Activated naive CD4-positive, alpha-beta T cell treated with anti-CD3 and anti-CD28 coated beads, Interleukin-2, amount 50 U/mL, for 24 hours (primary cell): ENCODE data around the gene DCTN2.
A peak's percentile ranks its signal among the peaks of the same experiment; 100 is the strongest.
"Not testable (repeated sequence)": the region's sequence is repeated elsewhere in the genome, so short reads cannot be mapped to it uniquely, and the experiment has no call there.

Source experiments
- H3K27ac Mint-ChIP-seq: one replicate; pipeline ENCODE4 v1.8.0; 2021; ENCODE audit warnings: mild to moderate bottlenecking, mixed read lengths
- H3K27me3 Mint-ChIP-seq: one replicate; pipeline ENCODE4 v1.8.0; 2021; ENCODE audit warnings: mixed read lengths
- H3K36me3 Mint-ChIP-seq: one replicate; pipeline ENCODE4 v1.8.0; 2021; ENCODE audit warnings: mixed read lengths
- H3K4me1 Mint-ChIP-seq: one replicate; pipeline ENCODE4 v1.8.0; 2021; ENCODE audit warnings: mixed read lengths
- H3K4me3 Mint-ChIP-seq: one replicate; pipeline ENCODE4 v1.8.0; 2021; ENCODE audit warnings: mild to moderate bottlenecking, mixed read lengths
- H3K9me3 Mint-ChIP-seq: one replicate; pipeline ENCODE4 v1.8.0; 2021; ENCODE audit warnings: mixed read lengths

DCTN2 gene

DNA sequence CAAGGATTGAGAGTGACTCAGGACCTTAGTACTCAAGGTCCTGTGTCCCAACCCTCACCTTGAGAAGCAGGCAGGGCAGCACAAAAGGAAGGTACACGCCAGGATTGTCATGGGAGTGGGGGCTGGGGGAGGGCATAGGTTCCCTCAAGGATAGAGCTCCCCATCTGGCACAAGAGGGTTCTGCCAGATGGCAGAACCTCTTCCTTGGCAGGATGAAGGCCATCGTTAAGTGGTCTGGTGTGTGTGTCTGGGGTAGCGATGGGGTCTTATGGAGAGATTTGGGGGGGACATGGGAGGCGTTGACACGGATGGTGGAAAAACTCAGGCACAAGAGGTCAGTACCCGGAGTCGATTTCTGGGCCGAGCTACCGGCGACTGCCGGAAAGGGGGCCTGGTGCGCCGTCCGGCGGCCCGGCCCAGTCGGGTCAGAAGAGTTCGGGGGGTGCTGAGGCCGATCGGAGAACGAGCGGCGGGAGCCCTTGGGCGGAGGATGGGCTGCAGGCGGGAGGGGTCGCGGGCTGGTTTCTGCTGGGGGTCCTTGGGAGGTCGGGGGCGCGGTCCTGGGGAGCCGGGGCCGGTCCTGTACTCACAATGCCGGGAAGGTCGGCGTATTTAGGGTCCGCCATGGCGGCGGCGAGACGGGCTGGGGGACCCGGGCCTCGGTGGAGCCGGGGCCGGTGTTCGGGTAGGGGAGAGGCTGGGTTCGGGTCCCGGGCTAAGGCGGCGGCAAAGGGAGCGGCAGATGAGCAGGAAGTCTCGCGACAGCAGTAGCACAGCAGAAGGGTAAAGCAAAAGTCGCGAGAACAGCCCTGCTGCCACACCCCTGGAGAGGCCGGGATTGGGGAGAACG lies at the start of gene DCTN2:
Gene DCTN2 (minus strand): TSS at position 755 of the 850 bp plus-strand sequence. CDS start 129 bp downstream, at position 626.
- Mint-ChIP-seq H3K4me3 (peak within 1 kb of the TSS; percentile 98), H3K27me3 (peaks cover 2% of the 10 kb centered on the region), H3K4me1 (peaks cover 50% of the 10 kb centered on the region), H3K36me3 (no peaks in the 10 kb centered on the region), H3K9me3 (no peaks in the 10 kb centered on the region), H3K27ac (peak within 1 kb of the TSS; percentile 94)

- Mint-ChIP-seq H3K9me3 (no peaks in the 10 kb centered on the region), H3K27me3 (no peaks in the 10 kb centered on the region), H3K27ac (no peak overlapping the region), H3K4me1 (peaks cover 25% of the 10 kb centered on the region), H3K4me3 (no peak overlapping the region), H3K36me3 (peaks cover 8% of the 10 kb centered on the region)
Measured at GRCh38 chr12:57593187-57593586, 46.2 kb upstream of the DCTN2 start.

DNA sequence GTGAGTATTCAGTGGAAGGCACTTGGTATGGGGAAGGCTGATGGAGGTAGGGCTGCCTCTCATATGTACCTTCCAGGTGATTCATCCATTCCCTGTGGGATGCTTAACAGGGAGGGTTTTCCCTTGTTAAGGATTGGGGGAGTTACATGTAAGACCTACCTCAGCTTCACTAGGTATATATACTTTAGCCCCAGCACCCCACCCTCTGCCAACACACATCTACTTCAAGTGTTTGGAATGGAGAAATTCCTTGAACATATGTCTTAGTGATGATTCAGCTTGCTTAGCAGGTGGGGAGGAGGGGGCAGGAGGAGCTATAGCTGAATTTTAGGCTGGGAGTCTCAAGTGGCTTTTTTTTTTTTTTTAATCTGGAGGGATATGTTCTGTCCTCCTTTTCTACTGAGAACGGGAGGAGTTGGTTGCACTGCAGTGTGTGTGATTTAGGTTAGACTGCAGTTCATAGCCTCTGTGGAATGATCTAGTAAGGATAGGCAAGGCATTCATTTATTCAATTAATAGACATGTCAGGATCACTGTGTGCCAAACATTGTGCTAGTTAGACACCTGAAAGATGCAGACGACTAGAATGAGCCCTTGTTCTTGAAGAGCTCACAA lies 45.7 kb upstream of the DCTN2 start:
- Mint-ChIP-seq H3K4me1 (peaks cover 25% of the 10 kb centered on the region), H3K27ac (no peak overlapping the region), H3K27me3 (no peaks in the 10 kb centered on the region), H3K36me3 (peaks cover 6% of the 10 kb centered on the region), H3K4me3 (peak overlapping the region; percentile 88), H3K9me3 (no peaks in the 10 kb centered on the region)

- H3K9me3 Mint-ChIP-seq = no peaks in the 10 kb centered on the region
- peak overlapping the region; percentile 93 for H3K27ac Mint-ChIP-seq
- no peaks in the 10 kb centered on the region for H3K27me3 Mint-ChIP-seq
- H3K36me3 Mint-ChIP-seq = peaks cover 2% of the 10 kb centered on the region
- peaks cover 25% of the 10 kb centered on the region for H3K4me1 Mint-ChIP-seq
- H3K4me3 Mint-ChIP-seq = peak overlapping the region; percentile 88
Measured at GRCh38 chr12:57591782-57592325, 44.9 kb upstream of the DCTN2 start.

DNA sequence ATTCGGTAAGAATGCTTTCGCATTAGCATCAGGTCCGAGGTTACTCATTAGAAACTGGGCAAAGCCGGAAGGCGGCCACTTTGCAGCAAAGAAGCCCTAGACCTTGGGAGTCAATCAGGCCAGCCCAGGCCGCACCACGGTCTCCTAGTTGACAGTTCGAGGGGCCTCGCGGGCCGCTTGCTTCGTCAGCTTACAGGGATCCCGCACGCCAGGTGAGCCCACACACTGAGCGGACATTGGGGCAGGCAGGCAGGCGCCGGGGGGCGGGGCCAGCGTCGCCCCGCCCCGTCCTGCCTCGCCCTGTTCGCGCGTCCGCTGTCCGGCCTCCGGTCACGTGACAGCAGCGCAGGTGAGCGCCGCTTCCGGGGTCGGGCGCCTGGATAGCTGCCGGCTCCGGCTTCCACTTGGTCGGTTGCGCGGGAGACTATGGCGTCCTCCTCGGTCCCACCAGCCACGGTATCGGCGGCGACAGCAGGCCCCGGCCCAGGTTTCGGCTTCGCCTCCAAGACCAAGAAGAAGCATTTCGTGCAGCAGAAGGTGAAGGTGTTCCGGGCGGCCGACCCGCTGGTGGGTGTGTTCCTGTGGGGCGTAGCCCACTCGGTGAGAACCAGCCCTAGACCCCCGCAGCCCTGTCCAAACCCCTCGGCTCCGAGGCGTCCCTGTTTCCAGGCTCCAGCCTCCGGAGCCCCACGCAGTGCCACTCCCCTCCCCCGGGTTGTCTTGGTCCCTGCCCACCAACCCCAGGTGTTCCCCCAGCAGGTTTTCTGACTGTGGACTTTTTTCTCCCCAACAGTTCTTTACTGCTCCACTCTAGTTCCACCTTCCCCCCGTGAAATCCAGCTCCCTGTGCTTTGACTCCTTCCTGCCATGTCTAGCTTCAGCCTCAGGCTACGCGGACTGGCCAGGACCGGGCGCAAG lies 44.1 kb upstream of the DCTN2 start, which contains the start of gene PIP4K2C:
Gene PIP4K2C (plus strand): TSS at position 329 of the 918 bp plus-strand sequence. CDS start 98 bp downstream, at position 427.
- Mint-ChIP-seq H3K9me3 (no peaks in the 10 kb centered on the region), H3K27ac (peak within 1 kb of the TSS; percentile 93), H3K4me3 (peak within 1 kb of the TSS; percentile 88), H3K27me3 (no peaks in the 10 kb centered on the region), H3K4me1 (peaks cover 25% of the 10 kb centered on the region), H3K36me3 (peaks cover 2% of the 10 kb centered on the region)

GRCh38 chr12:57590479-57590863 lies 43.5 kb upstream of the DCTN2 start:
- peak overlapping the region; percentile 73 for H3K27ac Mint-ChIP-seq
- no peaks in the 10 kb centered on the region for H3K9me3 Mint-ChIP-seq
- H3K27me3 Mint-ChIP-seq = no peaks in the 10 kb centered on the region
- H3K4me1 Mint-ChIP-seq = peaks cover 25% of the 10 kb centered on the region
- peak overlapping the region; percentile 88 for H3K4me3 Mint-ChIP-seq
- H3K36me3 Mint-ChIP-seq = no peaks in the 10 kb centered on the region

DNA sequence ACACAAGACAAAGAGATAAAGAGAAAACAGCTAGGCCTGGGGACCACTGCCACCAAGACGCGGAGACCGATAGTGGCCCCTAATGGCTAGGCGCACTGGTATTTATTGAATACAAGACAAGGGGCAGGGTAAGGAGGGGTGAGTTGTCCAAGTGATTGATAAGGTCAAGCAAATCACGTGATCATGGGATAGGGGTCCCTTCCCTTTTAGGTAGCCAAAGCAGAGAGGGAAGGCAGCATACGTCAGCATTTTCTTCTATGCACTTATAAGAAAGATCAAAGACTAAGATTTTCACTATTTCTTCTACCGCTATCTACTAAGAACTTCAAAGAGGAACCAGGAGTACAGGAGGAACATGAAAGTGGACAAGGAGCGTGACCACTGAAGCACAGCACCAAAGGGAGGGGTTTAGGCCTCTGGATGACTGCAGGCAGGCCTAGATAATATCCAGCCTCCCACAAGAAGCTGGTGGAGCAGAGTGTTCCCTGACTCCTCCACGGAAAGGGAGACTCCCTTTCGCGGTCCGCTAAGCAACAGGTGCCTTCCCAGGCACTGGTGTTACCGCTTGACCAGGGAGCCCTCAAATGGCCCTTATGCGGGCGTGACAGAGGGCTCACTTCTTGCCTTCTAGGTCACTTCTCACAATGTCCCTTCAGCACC lies 42.1 kb upstream of the DCTN2 start:
- H3K36me3 Mint-ChIP-seq, H3K4me3 Mint-ChIP-seq, H3K27ac Mint-ChIP-seq, H3K9me3 Mint-ChIP-seq, H3K27me3 Mint-ChIP-seq: not testable (repeated sequence)
- H3K4me1 Mint-ChIP-seq = peaks cover 25% of the 10 kb centered on the region

DNA sequence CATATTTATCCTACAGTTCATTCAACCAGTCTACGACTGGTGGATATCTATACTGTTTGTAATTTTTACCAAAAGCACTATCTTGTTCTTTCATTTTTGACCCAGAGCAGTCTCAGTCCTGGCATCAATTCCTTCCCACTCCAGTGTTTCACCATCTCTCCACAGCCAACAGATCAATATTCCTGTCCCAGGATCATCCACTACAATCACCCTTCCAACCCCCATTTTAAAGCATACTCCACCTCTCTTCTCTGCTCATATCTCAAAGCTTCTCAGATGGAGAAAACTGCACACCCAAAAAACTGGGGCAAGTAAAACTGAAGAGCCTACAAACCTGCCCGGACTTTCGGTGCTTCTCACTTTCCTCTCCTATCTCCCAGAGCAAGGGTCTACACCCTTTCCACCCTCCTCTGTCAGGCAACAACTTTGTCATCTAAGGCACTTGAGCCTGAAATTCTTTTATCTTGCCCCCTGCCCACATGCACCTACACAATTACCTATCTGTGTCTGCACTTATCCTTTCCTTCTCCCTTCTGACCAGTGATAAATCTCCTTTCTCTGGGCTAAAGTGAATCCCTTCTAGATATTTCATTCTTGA lies 39.9 kb upstream of the DCTN2 start:
- H3K27ac Mint-ChIP-seq = no peak overlapping the region
- no peaks in the 10 kb centered on the region for H3K9me3 Mint-ChIP-seq

DNA sequence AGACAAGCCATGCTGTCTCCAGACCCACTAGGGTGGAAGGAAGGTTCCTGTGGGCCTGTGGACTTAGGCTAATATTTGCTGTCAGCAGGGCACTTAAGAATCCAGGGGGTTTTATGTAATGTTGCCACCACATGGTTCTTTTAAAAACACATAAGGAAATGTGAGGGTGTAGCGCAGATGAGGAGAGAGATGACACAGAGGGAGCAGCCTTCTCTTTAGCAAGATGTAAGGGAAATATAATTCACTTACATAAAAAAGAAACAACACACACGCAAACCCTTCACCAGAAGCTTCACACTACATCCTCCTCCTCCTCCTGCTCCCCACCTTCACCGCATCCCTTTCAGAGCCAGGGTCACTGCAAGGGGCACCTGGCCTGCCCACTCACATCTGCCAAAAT lies 39.1 kb upstream of the DCTN2 start:
- H3K27me3 Mint-ChIP-seq = peaks cover 4% of the 10 kb centered on the region
- H3K4me1 Mint-ChIP-seq = peaks cover 13% of the 10 kb centered on the region
- H3K9me3 Mint-ChIP-seq = no peaks in the 10 kb centered on the region
- no peaks in the 10 kb centered on the region for H3K36me3 Mint-ChIP-seq
- no peak overlapping the region for H3K27ac Mint-ChIP-seq
- no peak overlapping the region for H3K4me3 Mint-ChIP-seq

More for the DNA sequence above, 39.9 kb upstream of the DCTN2 start:
- H3K4me1 Mint-ChIP-seq = peaks cover 19% of the 10 kb centered on the region
- peaks cover 4% of the 10 kb centered on the region for H3K27me3 Mint-ChIP-seq
- no peaks in the 10 kb centered on the region for H3K36me3 Mint-ChIP-seq
- H3K4me3 Mint-ChIP-seq = no peak overlapping the region

DNA sequence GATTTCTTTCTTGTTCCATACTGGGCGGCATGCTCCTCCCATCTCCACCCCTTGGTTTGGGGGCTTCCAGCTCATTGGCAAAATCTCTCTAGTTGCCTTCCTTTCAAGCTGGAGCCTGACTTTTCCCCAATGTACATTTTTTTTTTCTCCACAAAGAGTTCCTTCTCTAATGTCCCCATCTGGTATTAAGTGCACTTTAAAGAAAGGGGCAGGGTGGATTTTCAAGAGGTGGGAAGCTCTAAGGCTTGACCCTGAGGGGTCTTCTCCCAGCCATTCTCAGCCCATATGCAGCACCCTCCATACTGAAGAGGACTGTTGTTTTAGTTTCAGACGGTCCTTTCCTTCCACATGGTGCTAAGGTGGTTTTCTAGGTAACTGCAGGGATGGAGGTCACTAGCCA lies 38.2 kb upstream of the DCTN2 start:
- Mint-ChIP-seq H3K27ac (no peak overlapping the region), H3K9me3 (no peaks in the 10 kb centered on the region), H3K27me3 (peaks cover 4% of the 10 kb centered on the region), H3K4me1 (peaks cover 6% of the 10 kb centered on the region), H3K36me3 (no peaks in the 10 kb centered on the region), H3K4me3 (no peak overlapping the region)

GRCh38 chr12:57584690-57585089 lies 37.7 kb upstream of the DCTN2 start:
- Mint-ChIP-seq H3K9me3 (no peaks in the 10 kb centered on the region), H3K27ac (no peak overlapping the region), H3K36me3 (no peaks in the 10 kb centered on the region), H3K27me3 (peaks cover 4% of the 10 kb centered on the region), H3K4me3 (no peak overlapping the region), H3K4me1 (peaks cover 5% of the 10 kb centered on the region)

DNA sequence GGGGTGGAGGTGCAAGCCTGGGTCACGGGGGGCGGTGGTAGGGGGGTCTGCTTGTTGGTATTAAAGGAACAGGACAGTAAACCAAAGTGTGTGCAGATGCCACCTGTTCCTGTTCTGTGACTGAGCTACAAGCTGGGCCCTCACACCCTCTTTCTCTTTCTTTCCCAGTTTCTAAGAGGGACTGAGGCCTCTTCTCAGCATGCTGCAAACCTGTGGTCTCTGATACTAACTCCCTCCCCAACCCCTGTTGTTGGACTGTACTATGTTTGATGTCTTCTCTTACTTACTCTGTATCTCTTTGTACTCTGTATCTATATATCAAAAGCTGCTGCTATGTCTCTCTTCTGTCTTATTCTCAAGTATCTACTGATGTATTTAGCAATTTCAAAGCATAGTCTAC lies 37.1 kb upstream of the DCTN2 start:
- H3K27me3 Mint-ChIP-seq = peaks cover 4% of the 10 kb centered on the region
- H3K27ac Mint-ChIP-seq = no peak overlapping the region

GRCh38 chr12:57583008-57583831 lies 36.2 kb upstream of the DCTN2 start:
- Mint-ChIP-seq H3K36me3 (no peaks in the 10 kb centered on the region), H3K27ac (peak overlapping the region; percentile 8), H3K27me3 (peaks cover 4% of the 10 kb centered on the region), H3K9me3 (no peaks in the 10 kb centered on the region), H3K4me3 (no peak overlapping the region), H3K4me1 (peaks cover 5% of the 10 kb centered on the region)

More for the DNA sequence above, 37.1 kb upstream of the DCTN2 start:
- Mint-ChIP-seq H3K36me3 (no peaks in the 10 kb centered on the region), H3K9me3 (no peaks in the 10 kb centered on the region), H3K4me1 (peaks cover 5% of the 10 kb centered on the region), H3K4me3 (no peak overlapping the region)

DNA sequence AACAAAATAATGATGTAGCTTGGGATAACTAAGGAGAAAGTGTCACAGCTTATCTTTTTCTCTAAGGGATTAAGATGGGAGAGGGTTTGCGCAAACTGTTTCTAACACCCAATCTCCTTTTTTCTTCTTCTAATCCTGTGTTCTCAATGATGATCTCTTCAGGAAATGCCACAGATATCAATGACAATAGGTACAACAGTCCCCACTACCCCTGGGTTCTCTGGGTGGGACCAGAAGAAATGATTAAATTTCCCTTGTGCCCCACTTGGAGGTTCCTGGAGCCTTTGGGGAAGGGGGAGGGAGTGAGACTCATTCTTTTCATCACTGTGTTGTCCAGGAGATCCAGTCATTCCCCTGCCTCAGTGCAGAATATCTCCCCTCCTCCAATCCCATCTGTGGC lies 35.4 kb upstream of the DCTN2 start:
- Mint-ChIP-seq H3K36me3 (no peaks in the 10 kb centered on the region), H3K27me3 (peaks cover 4% of the 10 kb centered on the region), H3K9me3 (no peaks in the 10 kb centered on the region), H3K4me1 (peaks cover 5% of the 10 kb centered on the region), H3K4me3 (no peak overlapping the region), H3K27ac (no peak overlapping the region)
